ENCODE data around the gene SMURF1.

The SMURF1 gene

DNA sequence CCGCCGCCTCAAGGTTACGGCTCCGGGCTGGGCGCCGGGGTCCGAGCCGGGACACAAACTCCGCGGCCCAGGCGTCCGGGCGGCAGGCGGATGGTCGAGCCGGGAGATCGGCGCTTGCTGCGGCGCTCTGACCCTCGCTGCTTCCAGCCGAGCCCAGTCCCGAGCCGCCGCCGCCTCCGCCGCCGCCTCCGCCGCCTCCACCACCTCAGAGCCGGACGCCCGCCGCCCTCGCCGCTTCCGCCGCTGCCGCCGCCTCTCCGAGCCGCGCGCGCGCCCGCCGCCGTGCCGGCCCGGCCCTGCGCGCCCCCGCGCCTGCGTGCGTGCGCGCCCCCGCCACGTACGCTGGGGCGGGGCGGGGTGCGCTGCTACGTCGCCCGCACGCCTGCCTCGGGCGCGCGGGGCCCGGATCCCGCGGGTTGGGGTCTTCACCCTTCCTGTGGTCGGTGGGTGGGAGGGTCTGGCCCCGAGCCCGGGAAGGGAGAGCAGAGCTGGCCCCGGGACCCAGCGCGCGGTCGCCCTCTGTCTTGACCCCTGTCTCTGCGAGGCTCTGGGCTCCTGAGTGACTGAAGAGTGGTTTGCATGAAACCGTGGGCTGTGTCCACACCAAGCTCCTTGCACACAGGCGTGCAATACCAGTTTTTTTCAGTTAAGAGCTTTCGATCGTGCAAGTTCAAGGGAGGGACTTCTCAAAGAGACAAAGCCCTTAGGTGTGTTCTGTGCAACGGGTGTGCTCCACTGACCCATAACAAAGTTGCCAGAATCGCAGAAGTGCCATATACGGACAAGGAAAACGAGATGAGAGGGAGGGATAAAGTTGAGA, at the start of gene SMURF1:
TSS of gene SMURF1 (minus strand) at position 256 of the 820 bp plus-strand sequence. CDS start 328 bp downstream, outside the sequence.
- Mint-ChIP-seq H3K4me3 (peak within 1 kb of the TSS; percentile 93), H3K4me1 (peaks cover 32% of the 10 kb centered on the region), H3K27me3 (ENCODE audit: low read depth, poor library complexity) (peaks cover 16% of the 10 kb centered on the region), H3K9me3 (no peaks in the 10 kb centered on the region), H3K36me3 (ENCODE audit: low read depth) (peaks cover 8% of the 10 kb centered on the region), H3K27ac (peak within 1 kb of the TSS; percentile 92)
- no peak for TF ChIP-seq CTCF (IDR thresholded peaks at IDR 0.05)
- DNase-seq = peak; percentile 81

DNA sequence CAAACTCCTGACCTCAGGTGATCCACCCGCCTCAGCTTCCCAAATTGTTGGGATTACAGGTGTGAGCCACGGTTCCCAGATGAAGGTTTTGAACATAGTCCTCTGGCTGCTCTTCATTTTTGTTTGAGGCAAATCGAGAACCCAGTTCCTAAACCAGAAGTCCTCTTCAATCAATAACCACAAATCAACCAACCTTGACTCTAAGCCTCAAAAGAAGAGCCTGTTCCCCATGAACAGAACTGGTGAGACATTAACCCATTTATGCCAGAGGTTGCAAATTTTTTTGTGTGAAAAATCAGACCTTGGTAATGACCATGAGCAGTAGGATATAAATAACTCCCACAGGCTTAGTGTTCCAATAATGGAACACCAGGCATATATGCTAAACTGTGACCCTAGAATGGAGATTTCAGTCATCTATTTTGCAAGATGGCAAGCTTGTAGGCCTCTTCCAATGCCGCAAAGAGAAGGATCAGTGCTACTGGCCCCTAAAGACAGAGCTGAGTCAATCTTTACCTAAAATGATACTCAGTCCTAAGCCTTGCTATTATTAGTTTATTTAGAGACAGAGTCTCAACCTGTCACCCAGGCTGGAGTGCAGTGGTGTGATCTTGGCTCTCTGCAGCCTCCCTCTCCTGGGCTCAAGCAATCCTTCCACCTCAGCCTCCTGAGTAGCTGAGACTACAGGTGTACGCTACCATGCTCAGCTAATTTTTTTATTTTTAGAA, 48.1 kb upstream of the SMURF1 start:
- Mint-ChIP-seq H3K9me3 (peaks cover 11% of the 10 kb centered on the region), H3K4me3 (no peak overlapping the region), H3K27ac (no peak overlapping the region), H3K36me3 (ENCODE audit: low read depth) (no peaks in the 10 kb centered on the region), H3K4me1 (no peaks in the 10 kb centered on the region), H3K27me3 (ENCODE audit: low read depth, poor library complexity) (peaks cover 12% of the 10 kb centered on the region)
- no peak for DNase-seq
- TF ChIP-seq CTCF (IDR thresholded peaks at IDR 0.05) = no peak

- TF ChIP-seq CTCF (IDR thresholded peaks at IDR 0.05) = no peak
Observed at GRCh38 chr7:99190359-99191009, 46.6 kb upstream of the SMURF1 start.

GRCh38 chr7:99189222-99189621, 45.3 kb upstream of the SMURF1 start:
- TF ChIP-seq CTCF (IDR thresholded peaks at IDR 0.05) = no peak
- Mint-ChIP-seq H3K36me3 (ENCODE audit: low read depth) (no peaks in the 10 kb centered on the region), H3K4me3 (no peak overlapping the region), H3K27me3 (ENCODE audit: low read depth, poor library complexity) (peaks cover 12% of the 10 kb centered on the region), H3K9me3 (no peaks in the 10 kb centered on the region), H3K27ac (no peak overlapping the region), H3K4me1 (no peaks in the 10 kb centered on the region)
- no peak for DNase-seq

More at GRCh38 chr7:99190359-99191009, 46.6 kb upstream of the SMURF1 start:
- no peaks in the 10 kb centered on the region for H3K36me3 Mint-ChIP-seq (ENCODE audit: low read depth)
- H3K4me3 Mint-ChIP-seq = no peak overlapping the region
- no peak for DNase-seq
- H3K4me1 Mint-ChIP-seq = no peaks in the 10 kb centered on the region
- peak overlapping the region; percentile 2 for H3K27ac Mint-ChIP-seq
- no peaks in the 10 kb centered on the region for H3K9me3 Mint-ChIP-seq
- peaks cover 12% of the 10 kb centered on the region for H3K27me3 Mint-ChIP-seq (ENCODE audit: low read depth, poor library complexity)

DNA sequence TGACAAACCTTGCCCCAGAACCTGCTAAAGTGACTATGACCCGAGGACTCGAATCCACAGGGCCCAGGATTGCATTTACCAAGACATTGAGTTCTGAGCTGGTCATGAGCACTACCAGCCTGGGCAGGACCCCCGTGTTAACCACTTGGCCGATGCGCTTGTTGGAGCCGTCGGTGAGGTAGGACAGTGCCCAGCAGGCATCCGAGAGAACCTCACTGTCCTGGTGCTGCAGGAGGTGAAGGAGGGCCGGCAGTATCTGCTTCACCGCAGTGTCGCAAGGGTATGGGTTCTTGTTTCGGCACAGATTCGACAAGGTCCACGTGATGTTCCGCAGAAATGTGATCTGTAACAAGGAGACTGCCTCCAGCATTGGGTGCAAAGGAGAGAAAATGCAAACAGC, 44.3 kb upstream of the SMURF1 start:
- no peaks in the 10 kb centered on the region for H3K9me3 Mint-ChIP-seq
- H3K4me3 Mint-ChIP-seq = no peak overlapping the region
- no peak overlapping the region for H3K27ac Mint-ChIP-seq
- TF ChIP-seq CTCF (IDR thresholded peaks at IDR 0.05) = no peak
- no peaks in the 10 kb centered on the region for H3K4me1 Mint-ChIP-seq
- no peaks in the 10 kb centered on the region for H3K36me3 Mint-ChIP-seq (ENCODE audit: low read depth)
- no peak for DNase-seq
- H3K27me3 Mint-ChIP-seq (ENCODE audit: low read depth, poor library complexity) = peaks cover 12% of the 10 kb centered on the region
